ENCODE results near the gene MYO5A. TPM values are rescaled to one million over a fixed set of nuclear protein-coding genes. Genes with fewer than 3 reads are reported as not detected.

The MYO5A gene
- total RNA-seq, 1 experiment from 2014 or later = 21.8 TPM

DNA sequence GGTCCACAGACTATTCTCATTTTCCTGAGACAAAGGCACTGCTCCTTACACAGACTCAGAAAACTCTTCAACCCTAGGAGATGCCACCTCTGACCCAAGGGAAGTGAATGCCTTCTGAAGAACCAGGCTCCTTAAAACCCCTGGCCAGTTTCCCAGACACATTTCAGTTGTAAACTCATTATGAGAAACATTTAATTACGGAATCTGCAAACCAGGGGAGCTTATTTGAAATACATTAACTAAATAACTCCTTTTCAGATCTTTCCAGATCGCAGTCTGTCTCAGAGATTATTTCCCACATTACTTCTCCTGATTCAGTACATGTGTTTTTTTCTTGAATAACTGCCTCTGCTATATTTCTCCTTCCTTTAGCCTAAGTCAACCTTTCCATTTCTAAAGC is 17.6 kb downstream of the MYO5A start:
- H4K20me1 ChIP-seq (ENCODE audit: control insufficient read depth, insufficient read depth, insufficient read length) = no peaks in the 10 kb centered on the region

More for the DNA sequence above, 17.6 kb downstream of the MYO5A start:
- H3K79me1 ChIP-seq (ENCODE audit: insufficient read depth, low read depth, low read length, poor library complexity, severe bottlenecking) = no peaks in the 10 kb centered on the region
- WGBS (ENCODE audit: extremely low coverage, insufficient read length, low lambda C conversion rate) = no CpG with 5 or more reads among the region's 2 CpGs
- no peak overlapping the region for H2AK5ac ChIP-seq (ENCODE audit: insufficient read length, low read length)
- H3K14ac ChIP-seq (ENCODE audit: insufficient read depth, low read length) = no peak overlapping the region
- no peaks in the 10 kb centered on the region; the same call in 1 of the 2 replicates for H3K79me2 ChIP-seq (ENCODE audit: insufficient read depth, low read length)
- H3K4ac ChIP-seq (ENCODE audit: low read depth, low read length) = no peak overlapping the region
- no peak overlapping the region for H3K56ac ChIP-seq (ENCODE audit: insufficient read length, low read depth, low read length)
- H2BK120ac ChIP-seq (ENCODE audit: low read depth, low read length, poor library complexity, severe bottlenecking) = no peak overlapping the region
- H2AFZ ChIP-seq (ENCODE audit: low read length) = no peak overlapping the region
- no peaks in the 10 kb centered on the region for H3K27me3 ChIP-seq (ENCODE audit: insufficient read depth, low read length)
- H3K9me3 ChIP-seq (ENCODE audit: control insufficient read depth, low read depth, low read length) = no peaks in the 10 kb centered on the region
- TF ChIP-seq, protein P1, sequence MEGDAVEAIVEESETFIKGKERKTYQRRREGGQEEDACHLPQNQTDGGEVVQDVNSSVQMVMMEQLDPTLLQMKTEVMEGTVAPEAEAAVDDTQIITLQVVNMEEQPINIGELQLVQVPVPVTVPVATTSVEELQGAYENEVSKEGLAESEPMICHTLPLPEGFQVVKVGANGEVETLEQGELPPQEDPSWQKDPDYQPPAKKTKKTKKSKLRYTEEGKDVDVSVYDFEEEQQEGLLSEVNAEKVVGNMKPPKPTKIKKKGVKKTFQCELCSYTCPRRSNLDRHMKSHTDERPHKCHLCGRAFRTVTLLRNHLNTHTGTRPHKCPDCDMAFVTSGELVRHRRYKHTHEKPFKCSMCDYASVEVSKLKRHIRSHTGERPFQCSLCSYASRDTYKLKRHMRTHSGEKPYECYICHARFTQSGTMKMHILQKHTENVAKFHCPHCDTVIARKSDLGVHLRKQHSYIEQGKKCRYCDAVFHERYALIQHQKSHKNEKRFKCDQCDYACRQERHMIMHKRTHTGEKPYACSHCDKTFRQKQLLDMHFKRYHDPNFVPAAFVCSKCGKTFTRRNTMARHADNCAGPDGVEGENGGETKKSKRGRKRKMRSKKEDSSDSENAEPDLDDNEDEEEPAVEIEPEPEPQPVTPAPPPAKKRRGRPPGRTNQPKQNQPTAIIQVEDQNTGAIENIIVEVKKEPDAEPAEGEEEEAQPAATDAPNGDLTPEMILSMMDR (conservative IDR thresholded peaks at IDR 0.05) = no peak
- Mint-ChIP-seq H3K27ac (no peak overlapping the region; a peak in 2 of 7 replicates), H3K36me3 (ENCODE audit: insufficient read depth in 1 of 3, low read depth in 3 of 3) (no peaks in the 10 kb centered on the region), H3K27me3 (ENCODE audit: low read depth) (no peaks in the 10 kb centered on the region), H3K9me3 (no peaks in the 10 kb centered on the region), H3K4me3 (no peak overlapping the region), H3K4me1 (peaks cover 4 to 21% of the 10 kb centered on the region in 2 experiments; a peak in 3 of 4 replicates)
- no peak overlapping the region for H4K8ac ChIP-seq (replicated peaks; ENCODE audit: insufficient read length, low read depth, low read length)
- no peak overlapping the region for H2BK20ac ChIP-seq (ENCODE audit: low read depth, low read length, poor library complexity, severe bottlenecking)
- H2BK15ac ChIP-seq (ENCODE audit: low read depth, low read length) = no peak overlapping the region
- DNase-seq = no peak
- H4K91ac ChIP-seq (ENCODE audit: insufficient read length, low read depth, low read length) = no peak overlapping the region
- H2BK12ac ChIP-seq (ENCODE audit: insufficient read length, low read depth, low read length) = no peak overlapping the region
- no peaks in the 10 kb centered on the region for H3K23me2 ChIP-seq (ENCODE audit: insufficient read length, low read depth, low read length, poor library complexity, severe bottlenecking)
- no peak overlapping the region for H3K23ac ChIP-seq (ENCODE audit: insufficient read length, low read depth, low read length)
- no peak overlapping the region for H3K4me2 ChIP-seq (ENCODE audit: insufficient read depth, insufficient read length, low read length)
- no peaks in the 10 kb centered on the region for H3K4me1 ChIP-seq (ENCODE audit: insufficient read depth, low read length)
- H3K27ac ChIP-seq (ENCODE audit: insufficient read length, low read depth, low read length) = no peak overlapping the region
- no peak overlapping the region for H2BK5ac ChIP-seq (ENCODE audit: insufficient read length, low read length)
- no peak overlapping the region for H4K5ac ChIP-seq (ENCODE audit: insufficient read length, low read depth, low read length)
- H3K18ac ChIP-seq (ENCODE audit: insufficient read length, low read depth, low read length) = no peak overlapping the region
- no peak overlapping the region for H3K9ac ChIP-seq (ENCODE audit: extremely low read depth, insufficient read length, low read length)
- H3T11ph ChIP-seq (ENCODE audit: low read length) = no peak overlapping the region
